ENCODE data around the gene POLR2E.
"Not testable (repeated sequence)": the region's sequence is repeated elsewhere in the genome, so short reads cannot be mapped to it uniquely, and the experiment has no call there.

The POLR2E gene

DNA sequence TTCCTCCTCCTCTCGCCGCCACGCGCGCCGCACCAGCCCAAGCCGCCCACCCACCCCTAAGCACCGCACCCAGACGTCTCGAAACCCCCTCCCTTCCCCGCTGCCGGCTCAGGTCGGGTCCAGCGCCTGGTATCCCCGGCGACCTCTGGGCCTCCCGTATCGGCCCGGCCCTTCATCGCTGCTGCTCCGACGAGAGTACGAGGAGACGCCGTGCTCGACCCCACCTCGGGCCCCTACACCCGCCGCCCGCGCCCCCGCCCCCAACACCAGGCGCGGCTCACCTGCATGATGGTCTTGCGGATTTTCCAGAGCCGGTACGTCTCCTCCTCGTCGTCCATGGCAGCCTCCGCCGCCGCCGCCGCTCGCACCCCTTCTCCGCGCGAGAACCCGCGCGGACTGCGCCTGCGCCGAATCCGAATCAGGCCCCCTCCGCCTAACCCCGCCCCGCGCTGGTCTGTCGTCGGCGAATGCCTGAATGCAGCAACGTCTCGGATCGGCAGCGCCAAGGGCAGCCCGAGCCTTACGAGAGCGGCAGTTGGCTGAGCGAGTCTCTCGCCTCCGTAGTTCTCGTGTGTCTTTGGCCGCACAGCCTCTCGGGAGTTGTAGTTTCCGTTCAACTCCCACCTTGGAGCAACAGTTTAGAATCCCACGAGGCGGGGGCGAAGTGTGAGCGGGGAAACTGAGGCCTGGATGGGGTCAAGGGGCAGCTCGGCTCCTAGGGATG is at the start of gene POLR2E:
Gene POLR2E, minus strand, starts transcription at position 398 of the 724 bp plus-strand sequence. Its CDS starts 60 bp downstream, at position 338.
- peak; percentile 97 for DNase-seq

DNA sequence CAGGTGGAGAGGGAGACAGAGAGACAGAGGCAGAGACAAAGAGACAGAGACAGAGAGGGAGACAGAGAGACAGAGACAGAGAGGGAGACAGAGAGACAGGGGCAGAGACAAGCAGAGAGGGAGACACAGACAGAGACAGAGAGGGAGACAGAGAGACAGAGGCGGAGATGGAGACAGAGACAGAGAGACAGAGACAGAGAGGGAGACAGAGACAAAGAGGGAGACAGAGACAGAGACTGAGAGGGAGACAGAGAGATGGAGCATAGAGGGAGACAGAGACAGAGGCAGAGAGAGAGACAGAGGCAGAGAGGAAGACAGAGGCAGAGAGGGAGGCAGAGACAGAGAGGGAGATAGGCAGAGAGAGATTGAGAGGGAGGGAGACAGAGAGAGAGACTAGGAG is 49.6 kb upstream of the POLR2E start:
- DNase-seq, result no peak

DNA sequence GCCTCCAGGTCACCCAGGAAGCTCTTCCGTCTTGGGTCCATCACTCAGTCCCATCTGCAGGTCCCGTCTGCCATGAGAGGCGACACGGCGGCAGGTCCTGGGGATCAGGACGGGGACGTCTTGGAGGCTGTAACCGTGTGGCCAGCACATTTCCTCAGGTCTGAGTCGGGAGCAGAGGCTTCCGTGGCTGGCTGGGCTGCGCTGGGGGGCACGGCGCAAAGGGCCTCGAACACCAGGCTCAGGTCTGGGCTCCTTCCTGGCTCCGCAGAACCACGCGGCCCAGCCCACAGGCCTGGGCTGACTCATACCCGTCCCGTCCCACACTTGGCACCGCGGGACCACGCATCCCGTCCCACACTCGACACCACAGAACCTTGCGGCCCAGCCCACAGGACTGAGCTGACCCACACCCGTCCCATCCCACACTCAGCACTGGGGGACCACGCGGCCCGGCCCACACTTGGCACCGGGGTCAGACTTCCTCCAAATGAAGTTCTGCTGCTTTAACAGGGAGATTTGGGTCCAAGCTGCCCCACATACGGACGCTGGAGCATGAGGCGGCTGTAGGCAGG is 48.7 kb upstream of the POLR2E start:
- no peak for DNase-seq

GRCh38 chr19:1141944-1142343 is 46.8 kb upstream of the POLR2E start:
- DNase-seq, result no peak

DNA sequence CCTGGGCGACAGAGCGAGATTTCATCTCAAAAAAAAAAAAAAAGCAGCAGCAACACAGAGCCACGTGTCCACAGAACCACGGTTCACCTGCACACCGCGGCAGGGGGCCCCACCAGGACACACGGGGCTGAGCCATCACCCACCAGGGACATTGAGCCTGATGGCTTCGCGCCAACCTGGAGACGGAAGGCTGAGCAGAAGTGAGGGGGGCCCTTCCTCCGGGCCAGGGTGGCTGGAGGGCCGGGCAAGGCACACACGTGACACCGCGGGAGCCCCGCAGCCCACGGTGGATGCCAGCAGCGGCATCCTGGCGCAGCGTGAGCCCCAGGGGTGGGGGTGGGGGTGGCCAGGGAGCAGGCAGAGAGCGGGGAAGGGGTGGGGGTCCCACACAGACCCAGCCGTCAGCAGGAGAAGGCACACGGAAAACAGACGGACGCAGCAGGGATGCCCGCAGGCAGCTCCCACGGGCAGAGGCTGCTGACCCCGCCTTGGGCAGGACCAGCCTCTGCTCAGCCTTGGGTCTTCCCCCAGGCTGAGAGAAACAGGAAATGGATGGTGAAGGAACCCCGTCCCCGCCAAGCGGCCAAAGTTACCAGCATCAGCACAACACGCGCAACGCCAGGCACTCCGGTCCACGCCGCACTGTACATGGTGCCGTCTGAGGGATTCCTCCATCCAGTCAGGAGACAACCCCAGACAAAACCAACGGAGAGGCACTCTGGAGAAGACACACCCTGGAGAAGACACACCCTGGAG is 45.3 kb upstream of the POLR2E start:
- DNase-seq, result no peak

- DNase-seq, result no peak
These were observed 44.0 kb upstream of the POLR2E start for GRCh38 chr19:1139126-1139525.

GRCh38 chr19:1138121-1138520 is 42.9 kb upstream of the POLR2E start:
- no peak for DNase-seq

GRCh38 chr19:1136621-1137317 is 41.6 kb upstream of the POLR2E start:
- DNase-seq, result no peak

GRCh38 chr19:1136201-1136600 is 41.0 kb upstream of the POLR2E start:
- no peak for DNase-seq

- DNase-seq, result no peak
These were observed 40.3 kb upstream of the POLR2E start for GRCh38 chr19:1135454-1135853.

DNA sequence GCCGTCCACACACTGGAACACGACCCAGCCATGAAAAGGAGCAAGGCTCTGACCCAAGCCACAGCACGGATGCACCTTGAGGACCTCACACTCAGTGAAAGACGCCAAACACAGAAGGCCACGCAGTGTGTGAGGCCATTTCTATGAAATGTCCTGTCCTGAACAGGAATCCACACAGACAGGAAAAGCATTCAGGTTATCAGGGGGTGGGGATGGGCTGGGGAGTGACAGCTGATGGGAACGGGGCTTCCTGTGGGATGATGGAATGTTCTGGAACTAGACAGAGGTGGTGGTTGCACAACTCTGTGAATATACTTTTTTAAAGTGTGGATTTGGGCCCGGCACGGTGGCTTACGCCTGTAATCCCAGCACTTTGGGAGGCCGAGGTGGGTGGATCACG is 39.3 kb upstream of the POLR2E start:
- no peak for DNase-seq

- peak; percentile 86 for DNase-seq
These were observed 38.3 kb upstream of the POLR2E start for GRCh38 chr19:1133471-1133929.

GRCh38 chr19:1132552-1133383 is 37.6 kb upstream of the POLR2E start:
- DNase-seq, result peak; percentile 56

DNA sequence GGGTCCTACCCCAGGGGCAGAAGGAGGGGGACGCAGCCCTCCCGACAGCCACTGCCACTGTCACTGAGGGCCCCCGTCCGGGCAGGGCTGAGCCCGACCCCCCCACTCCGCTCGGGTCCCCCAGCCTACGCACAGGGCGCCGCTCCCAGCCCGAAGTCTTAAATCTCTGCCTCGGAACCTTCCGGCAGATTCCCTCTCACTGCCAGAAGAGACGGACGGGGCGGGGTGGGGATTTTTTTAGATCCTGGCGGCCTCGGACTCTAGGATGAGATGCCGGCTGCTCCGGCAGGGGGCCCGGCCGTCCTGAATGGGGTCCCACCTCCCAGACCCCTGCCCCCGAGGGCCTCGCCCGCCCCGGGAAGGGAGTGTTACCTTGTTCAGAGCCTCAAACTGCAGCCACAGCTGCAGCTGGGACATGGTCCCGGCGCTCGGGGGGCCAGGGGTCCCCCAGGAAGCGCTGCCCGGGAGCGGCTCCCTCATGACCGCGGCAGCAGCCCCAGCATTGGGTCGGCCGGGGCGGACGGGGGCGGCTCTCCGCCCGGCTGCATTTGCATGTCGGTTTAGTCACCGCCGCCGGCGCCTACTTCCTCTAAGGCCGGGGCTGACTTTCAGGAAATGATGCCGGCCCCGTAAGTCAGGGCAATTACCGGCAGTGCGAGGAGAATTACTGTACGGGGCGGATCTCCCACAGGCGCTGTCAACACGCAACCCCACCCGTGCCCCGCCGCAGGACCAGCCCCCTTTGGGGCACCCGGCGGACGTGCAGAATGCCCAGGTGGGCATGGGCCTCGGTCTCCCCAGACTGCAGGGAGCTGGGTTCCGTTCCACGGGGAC is 36.8 kb upstream of the POLR2E start:
- DNase-seq, result peak; percentile 94

DNA sequence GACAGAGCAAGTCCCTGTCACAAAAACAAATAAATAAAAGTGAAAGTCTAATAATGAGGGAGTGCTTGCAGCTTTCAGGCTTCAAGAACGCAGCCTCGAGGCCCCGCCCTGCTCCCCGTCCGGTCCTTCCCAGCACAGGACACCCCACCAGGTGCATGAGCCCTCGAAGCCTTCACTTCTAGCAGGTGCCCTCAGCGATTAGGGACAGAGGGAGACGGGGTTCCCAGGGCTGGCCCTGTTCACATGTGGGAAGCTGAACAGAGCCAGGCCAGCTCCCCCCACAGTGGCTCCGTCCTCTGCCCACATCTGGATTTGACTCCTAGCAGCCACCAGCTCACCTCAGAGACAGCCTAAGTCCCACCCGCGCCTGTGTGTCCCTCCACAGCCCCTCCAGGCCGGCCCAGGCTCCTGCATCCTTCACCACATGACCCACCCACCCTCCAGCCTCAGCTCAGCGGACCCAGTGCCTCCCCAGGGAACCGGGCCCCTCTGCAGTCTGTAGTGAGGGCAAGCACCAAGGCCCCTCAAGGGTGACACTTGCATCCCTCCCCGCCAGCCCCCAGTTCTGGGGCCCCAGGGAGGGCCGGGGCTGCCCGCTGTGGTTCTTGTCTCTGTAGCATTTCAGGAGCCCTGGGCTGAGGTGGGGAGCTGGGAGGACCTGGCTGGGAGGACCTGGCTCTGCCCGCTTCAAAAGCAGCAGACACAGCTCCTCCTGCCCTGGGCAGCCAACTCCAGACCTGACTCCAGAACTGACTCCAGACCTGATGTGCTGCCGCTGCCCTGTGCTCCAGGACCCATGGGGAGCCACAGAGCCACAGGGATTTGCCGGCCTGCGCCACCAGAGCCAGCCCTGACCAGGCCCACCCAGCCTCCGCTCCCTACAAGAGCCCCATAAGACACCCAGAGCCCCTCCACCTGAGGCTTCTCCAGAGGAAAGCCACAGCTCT is 35.9 kb upstream of the POLR2E start:
- DNase-seq, result peak; percentile 53

GRCh38 chr19:1129535-1129934 is 34.4 kb upstream of the POLR2E start:
- DNase-seq, result no peak

- not testable (repeated sequence) for DNase-seq
These were observed 33.9 kb upstream of the POLR2E start for GRCh38 chr19:1129084-1129483.

GRCh38 chr19:1128106-1128505 is 32.9 kb upstream of the POLR2E start:
- DNase-seq, result no peak

GRCh38 chr19:1126984-1127760 is 32.0 kb upstream of the POLR2E start:
- no peak for DNase-seq
